ENCODE data around the gene GNAS. TPM values are rescaled to one million over a fixed set of nuclear protein-coding genes. Genes with fewer than 3 reads are reported as not detected.

GNAS gene
- total RNA-seq, 1 donor from 2014 or later, result 1,425 TPM

- Mint-ChIP-seq H3K27me3 (ENCODE audit: low read depth) (peaks cover 42% of the 10 kb centered on the region), H3K27ac (ENCODE audit: unreplicated experiment) (no peak overlapping the region), H3K9me3 (no peaks in the 10 kb centered on the region), H3K36me3 (ENCODE audit: low read depth) (no peaks in the 10 kb centered on the region), H3K4me3 (no peak overlapping the region), H3K4me1 (peaks cover 11% of the 10 kb centered on the region)
- no peak for DNase-seq (ENCODE audit: low read depth, low spot score)
- no peak for TF ChIP-seq CTCF (conservative IDR thresholded peaks at IDR 0.05)
Observed at GRCh38 chr20:58867211-58867610, 14.7 kb downstream of the GNAS start.

GRCh38 chr20:58868795-58869194, 16.3 kb downstream of the GNAS start:
- TF ChIP-seq CTCF (conservative IDR thresholded peaks at IDR 0.05), result peak; percentile 62
- peaks cover 11% of the 10 kb centered on the region for H3K4me1 Mint-ChIP-seq
- H3K4me3 Mint-ChIP-seq, result no peak overlapping the region
- H3K36me3 Mint-ChIP-seq (ENCODE audit: low read depth), result no peaks in the 10 kb centered on the region
- no peaks in the 10 kb centered on the region for H3K9me3 Mint-ChIP-seq
- peaks cover 28% of the 10 kb centered on the region for H3K27me3 Mint-ChIP-seq (ENCODE audit: low read depth)
- DNase-seq (ENCODE audit: low read depth, low spot score), result peak; percentile 36
- peak overlapping the region; percentile 77 for H3K27ac Mint-ChIP-seq (ENCODE audit: unreplicated experiment)

- TF ChIP-seq CTCF (conservative IDR thresholded peaks at IDR 0.05), result no peak
- no peak for DNase-seq (ENCODE audit: low read depth, low spot score)
- H3K36me3 Mint-ChIP-seq (ENCODE audit: low read depth), result no peaks in the 10 kb centered on the region
- peaks cover 11% of the 10 kb centered on the region for H3K4me1 Mint-ChIP-seq
- peaks cover 20% of the 10 kb centered on the region for H3K27me3 Mint-ChIP-seq (ENCODE audit: low read depth)
- H3K4me3 Mint-ChIP-seq, result no peak overlapping the region
- H3K9me3 Mint-ChIP-seq, result no peaks in the 10 kb centered on the region
- H3K27ac Mint-ChIP-seq (ENCODE audit: unreplicated experiment), result no peak overlapping the region
Observed at GRCh38 chr20:58869662-58870227, 17.2 kb downstream of the GNAS start.

GRCh38 chr20:58870293-58871014, 17.9 kb downstream of the GNAS start:
- H3K36me3 Mint-ChIP-seq (ENCODE audit: low read depth), result no peaks in the 10 kb centered on the region
- H3K9me3 Mint-ChIP-seq, result no peaks in the 10 kb centered on the region
- no peak overlapping the region for H3K4me3 Mint-ChIP-seq
- H3K27me3 Mint-ChIP-seq (ENCODE audit: low read depth), result peaks cover 18% of the 10 kb centered on the region
- peaks cover 13% of the 10 kb centered on the region for H3K4me1 Mint-ChIP-seq
- TF ChIP-seq CTCF (conservative IDR thresholded peaks at IDR 0.05), result peak; percentile 86
- DNase-seq (ENCODE audit: low read depth, low spot score), result peak; percentile 78
- no peak overlapping the region for H3K27ac Mint-ChIP-seq (ENCODE audit: unreplicated experiment)

- no peak for TF ChIP-seq CTCF (conservative IDR thresholded peaks at IDR 0.05)
- Mint-ChIP-seq H3K27ac (ENCODE audit: unreplicated experiment) (no peak overlapping the region), H3K9me3 (no peaks in the 10 kb centered on the region), H3K4me3 (no peak overlapping the region), H3K4me1 (peaks cover 20% of the 10 kb centered on the region), H3K27me3 (ENCODE audit: low read depth) (peaks cover 11% of the 10 kb centered on the region), H3K36me3 (ENCODE audit: low read depth) (no peaks in the 10 kb centered on the region)
- no peak for DNase-seq (ENCODE audit: low read depth, low spot score)
Observed at GRCh38 chr20:58871533-58872102, 19.1 kb downstream of the GNAS start.

Data from neural crest cell (in vitro differentiated cells).